Gastrocnemius medialis (tissue), 4 donors: Measurements from ENCODE around the gene CCS. TPM values are rescaled to one million over a fixed set of nuclear protein-coding genes. Genes with fewer than 3 reads are reported as not detected.
"Not testable (repeated sequence)": the region's sequence is repeated elsewhere in the genome, so short reads cannot be mapped to it uniquely, and the experiment has no call there.

Experiments
- ATAC-seq, 2 donors: fragments of 150-250 bp; one replicate each; pipeline ENCODE4 v1.9.1; 2016
- DNase-seq, 2 donors: peaks; one replicate each; pipeline ENCODE4 v3.0.0-alpha.2; 2019
- H3K27ac ChIP-seq, 4 donors: fragments of 200-600 bp; sonication (generic); 1 replicate in 1 of 4; 2 replicates in 3 of 4; pipeline ENCODE4 v1.5.1; 2016 to 2018; ENCODE audit warnings: mild to moderate bottlenecking in 2 of 4, moderate library complexity in 1 of 4
- H3K27me3 ChIP-seq, 3 donors: fragments of 200-600 bp; sonication (generic) in 2 of 3; 1 replicate in 1 of 3; 2 replicates in 2 of 3; pipeline versions ENCODE4 v1.5.1 to v1.6.0; 2016 to 2019; ENCODE audit warnings: mild to moderate bottlenecking in 1 of 3, moderate library complexity in 1 of 3
- H3K36me3 ChIP-seq, 2 donors: fragments of 200-600 bp; sonication (generic) in 1 of 2; one replicate each; pipeline ENCODE4 v1.5.1; 2017 to 2018
- H3K4me1 ChIP-seq, 2 donors: fragments of 200-600 bp; sonication (generic) in 1 of 2; one replicate each; pipeline ENCODE4 v1.5.1; 2016 to 2017; ENCODE audit warnings: mild to moderate bottlenecking in 2 of 2
- H3K4me3 ChIP-seq, 4 donors: fragments of 200-600 bp; sonication (generic) in 3 of 4; 1 replicate in 1 of 4; 2 replicates in 3 of 4; pipeline ENCODE4 v1.5.1; 2016 to 2019; ENCODE audit warnings: mild to moderate bottlenecking in 2 of 4
- H3K9me3 ChIP-seq, 3 donors: fragments of 200-600 bp; sonication (generic) in 2 of 3; 1 replicate in 1 of 3; 2 replicates in 2 of 3; pipeline ENCODE4 v1.5.1; 2016 to 2019
- CTCF ChIP-seq, 5 experiments: fragments of 450-650 bp in 3 of 5; fragments of 200-600 bp in 2 of 5; sonication (generic) in 2 of 5; IDR thresholded peaks in 4 of 5; conservative IDR thresholded peaks in 1 of 5; 1 replicate in 4 of 5; 2 replicates in 1 of 5; pipeline ENCODE4 v1.5.1; 2016 to 2019; ENCODE audit warnings: antibody characterized with exemption in 5 of 5, mild to moderate bottlenecking in 3 of 5, moderate library complexity in 3 of 5
- POLR2A ChIP-seq, 2 donors: fragments of 450-650 bp; IDR thresholded peaks; one replicate each; pipeline ENCODE4 v1.6.1; 2017; ENCODE audit warnings: antibody characterized with exemption in 2 of 2, mild to moderate bottlenecking in 2 of 2, moderate library complexity in 2 of 2
- in situ Hi-C, 4 donors: fragments of 200-750 bp; cut with MboI; loops; one replicate each; pipeline versions ENCODE4 v1.15.0 to v1.8.0; 2017; ENCODE audit warnings: low sequenced_read_pairs in 4 of 4
- intact Hi-C: fragments of 100-400 bp; cut with DNase I; formaldehyde crosslinking; loops from one replicate; pipeline ENCODE4 v1.15.1; 2023; ENCODE audit warnings: low total_unique reads
- total RNA-seq, 4 donors: library from RNA; depleted of rRNA; stranded (reverse); fragments of >200 nt; gene quantifications; one replicate each; pipeline versions ENCODE4 v1.1.0 to v1.2.3, GENCODE V29; 2016

CCS gene, protein sequence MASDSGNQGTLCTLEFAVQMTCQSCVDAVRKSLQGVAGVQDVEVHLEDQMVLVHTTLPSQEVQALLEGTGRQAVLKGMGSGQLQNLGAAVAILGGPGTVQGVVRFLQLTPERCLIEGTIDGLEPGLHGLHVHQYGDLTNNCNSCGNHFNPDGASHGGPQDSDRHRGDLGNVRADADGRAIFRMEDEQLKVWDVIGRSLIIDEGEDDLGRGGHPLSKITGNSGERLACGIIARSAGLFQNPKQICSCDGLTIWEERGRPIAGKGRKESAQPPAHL
- 10 to 100 TPM in 3 of 4 donors, 1 to 10 TPM in 1; 9.0 to 12.3 (median 11.7) TPM for total RNA-seq

- Histone ChIP-seq H3K4me3 (peak within 1 kb of the TSS; percentile 63 to 98 (median 82)), H3K36me3 (no peaks in the 10 kb centered on the region), H3K27me3 (no peaks in the 10 kb centered on the region), H3K9me3 (no peaks in the 10 kb centered on the region), H3K27ac (peak within 1 kb of the TSS; percentile 82 to 91 (median 88)), H3K4me1 (peaks cover 12 to 21% of the 10 kb centered on the region in 2 donors)
- in situ Hi-C loops (loop anchor here in 2 of 4 donors (25.0 kb wide), 1 partner anchor 245 kb away; the partner anchor contains the start of gene RCE1 (in 2 of the 2)), intact Hi-C loops (loop anchor here (1.0 to 10.0 kb wide), 5 partner anchors 24 to 242 kb away; partner anchors contain the start of genes ACTN3, DPP3, RBM14 and ZDHHC24)
- DNase-seq (peak; percentile 96 to 97), ATAC-seq (peak; percentile 97 to 98)
- TF ChIP-seq CTCF (IDR thresholded peaks at IDR 0.05 in 4 of 5, conservative IDR thresholded peaks at IDR 0.05 in 1 of 5) (peak; percentile 79 to 94 (median 86)), POLR2A (IDR thresholded peaks at IDR 0.05) (peak; percentile 88)
Measured at GRCh38 chr11:66592457-66593302, at the start of gene CCS, which contains the start of gene CCDC87. CCS (plus strand) TSS chr11:66593185; CDS start chr11:66593262, 77 bp downstream. CCDC87 (minus strand) TSS chr11:66593063; CDS start chr11:66593015, 48 bp downstream.

- H3K27me3 ChIP-seq, result no peaks in the 10 kb centered on the region
- H3K27ac ChIP-seq, result peak overlapping the region in 2 of 4 donors; percentile 18 to 41
- no peak for ATAC-seq
- intact Hi-C loops, result no loop called here
- H3K4me3 ChIP-seq, result no peak overlapping the region
- H3K36me3 ChIP-seq, result peaks cover 0 to 11% of the 10 kb centered on the region in 2 donors
- H3K4me1 ChIP-seq, result peaks cover 25 to 46% of the 10 kb centered on the region in 2 donors
- no peaks in the 10 kb centered on the region for H3K9me3 ChIP-seq
- DNase-seq, result no peak
- TF ChIP-seq CTCF (IDR thresholded peaks at IDR 0.05 in 4 of 5, conservative IDR thresholded peaks at IDR 0.05 in 1 of 5) (peak in 1 of 5 experiments; percentile 20), POLR2A (IDR thresholded peaks at IDR 0.05) (no peak)
- in situ Hi-C loops, result no loop called here
Measured at GRCh38 chr11:66543263-66544107, 49.5 kb upstream of the CCS start.

DNA sequence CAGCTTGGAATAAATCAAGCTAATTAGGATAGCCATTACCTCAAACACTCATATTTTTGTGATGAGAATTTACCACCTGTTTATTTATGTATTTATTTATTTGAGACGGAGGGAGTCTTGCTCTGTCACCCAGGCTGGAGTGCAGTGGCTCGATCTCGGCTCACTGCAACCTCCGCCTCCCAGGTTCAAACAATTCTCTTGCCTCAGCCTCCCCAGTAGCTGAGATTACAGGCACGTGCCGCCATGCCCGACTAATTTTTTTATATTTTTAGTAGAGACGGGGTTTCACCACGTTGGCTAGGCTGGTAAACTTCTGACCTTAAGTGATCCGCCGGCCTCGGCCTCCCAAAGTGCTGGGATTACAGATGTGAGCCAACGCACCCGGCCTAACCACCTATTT, 48.0 kb upstream of the CCS start:
- Histone ChIP-seq H3K4me1 (peaks cover 25 to 50% of the 10 kb centered on the region in 2 donors), H3K27ac (peak overlapping the region; percentile 79 to 94 (median 91))

GRCh38 chr11:66545701-66546367, 47.2 kb upstream of the CCS start, which contains the start of gene ZDHHC24:
ZDHHC24 (minus strand) TSS chr11:66546048; CDS start chr11:66546003, 45 bp downstream.
- H3K4me3 ChIP-seq, result peak within 1 kb of the TSS; percentile 70 to 99 (median 80)
- TF ChIP-seq POLR2A (IDR thresholded peaks at IDR 0.05), result peak; percentile 49 to 75
- no peak for TF ChIP-seq CTCF (IDR thresholded peaks at IDR 0.05 in 4 of 5, conservative IDR thresholded peaks at IDR 0.05 in 1 of 5)
- DNase-seq, result peak; percentile 96 to 97
- ATAC-seq, result peak; percentile 86 to 92
- peak within 1 kb of the TSS; percentile 79 to 94 (median 91) for H3K27ac ChIP-seq
- H3K4me1 ChIP-seq, result peaks cover 25 to 50% of the 10 kb centered on the region in 2 donors
- no peaks in the 10 kb centered on the region for H3K9me3 ChIP-seq
- intact Hi-C loops (loop anchor here (1.0 to 2.0 kb wide), 3 partner anchors 22 to 132 kb away; partner anchors contain the start of genes CCDC87 and CCS), in situ Hi-C loops (no loop called here)
- H3K27me3 ChIP-seq, result no peaks in the 10 kb centered on the region
- H3K36me3 ChIP-seq, result peaks cover 0 to 4% of the 10 kb centered on the region in 2 donors

More for the DNA sequence above, 48.0 kb upstream of the CCS start:
- peak overlapping the region; percentile 70 to 99 (median 80) for H3K4me3 ChIP-seq
- DNase-seq, H3K9me3 ChIP-seq, ATAC-seq, H3K27me3 ChIP-seq, H3K36me3 ChIP-seq, intact Hi-C loops, in situ Hi-C loops: not testable (repeated sequence)
